Measurements from ENCODE around the gene GAS5. TPM values are rescaled to one million over a fixed set of nuclear protein-coding genes. Genes with fewer than 3 reads are reported as not detected.

The GAS5 gene
- total RNA-seq, 4 donors from 2014 or later, result 311 to 461 (median 384) TPM

DNA sequence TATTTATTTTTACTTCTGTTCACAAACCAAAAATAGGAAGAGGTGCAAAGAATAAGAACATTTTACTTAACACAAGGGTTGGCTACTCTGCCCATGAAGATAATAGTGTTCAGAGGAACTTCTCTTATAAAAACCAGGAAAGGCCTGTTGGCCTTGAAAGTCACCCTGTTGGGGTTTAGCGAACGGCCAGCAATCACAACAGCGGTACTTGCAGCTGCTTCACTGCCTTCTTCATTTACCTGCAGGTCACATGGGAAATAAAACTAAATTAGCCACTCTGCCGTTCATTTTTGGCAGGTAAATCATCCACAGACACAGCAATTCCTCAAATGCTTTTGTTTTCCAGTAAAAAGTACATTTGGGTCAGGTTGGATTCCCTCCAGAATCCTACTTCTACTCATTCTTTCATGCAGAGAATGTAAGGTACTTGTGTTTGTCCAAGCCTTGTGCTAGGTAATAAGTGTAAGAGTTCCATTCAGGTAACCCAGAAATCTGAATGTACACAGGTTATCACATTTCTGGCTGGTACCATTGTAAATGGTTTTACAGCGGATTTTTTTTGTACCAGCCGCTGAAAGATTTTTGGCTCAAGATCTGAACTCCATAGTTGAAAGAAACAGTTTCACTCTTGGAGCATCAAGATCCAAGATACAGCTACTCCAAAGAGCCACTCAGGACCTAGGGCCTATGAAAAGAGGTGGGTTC is 36.2 kb upstream of the GAS5 start:
- no peak overlapping the region for H3K4me3 ChIP-seq (ENCODE audit: low read depth, poor library complexity, severe bottlenecking)
- TF ChIP-seq POLR2A (IDR thresholded peaks at IDR 0.05), result no peak
- TF ChIP-seq, protein P1, sequence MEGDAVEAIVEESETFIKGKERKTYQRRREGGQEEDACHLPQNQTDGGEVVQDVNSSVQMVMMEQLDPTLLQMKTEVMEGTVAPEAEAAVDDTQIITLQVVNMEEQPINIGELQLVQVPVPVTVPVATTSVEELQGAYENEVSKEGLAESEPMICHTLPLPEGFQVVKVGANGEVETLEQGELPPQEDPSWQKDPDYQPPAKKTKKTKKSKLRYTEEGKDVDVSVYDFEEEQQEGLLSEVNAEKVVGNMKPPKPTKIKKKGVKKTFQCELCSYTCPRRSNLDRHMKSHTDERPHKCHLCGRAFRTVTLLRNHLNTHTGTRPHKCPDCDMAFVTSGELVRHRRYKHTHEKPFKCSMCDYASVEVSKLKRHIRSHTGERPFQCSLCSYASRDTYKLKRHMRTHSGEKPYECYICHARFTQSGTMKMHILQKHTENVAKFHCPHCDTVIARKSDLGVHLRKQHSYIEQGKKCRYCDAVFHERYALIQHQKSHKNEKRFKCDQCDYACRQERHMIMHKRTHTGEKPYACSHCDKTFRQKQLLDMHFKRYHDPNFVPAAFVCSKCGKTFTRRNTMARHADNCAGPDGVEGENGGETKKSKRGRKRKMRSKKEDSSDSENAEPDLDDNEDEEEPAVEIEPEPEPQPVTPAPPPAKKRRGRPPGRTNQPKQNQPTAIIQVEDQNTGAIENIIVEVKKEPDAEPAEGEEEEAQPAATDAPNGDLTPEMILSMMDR (IDR thresholded peaks at IDR 0.05), result no peak
- WGBS, 2 donors, result 90% methylated on average over 6 of the region's 6 CpGs
- intact Hi-C loops (cut with DNase I; ENCODE audit: low total_unique reads), result no loop called here
- no peak for DNase-seq (ENCODE audit: low spot score in 2 of 2)

DNA sequence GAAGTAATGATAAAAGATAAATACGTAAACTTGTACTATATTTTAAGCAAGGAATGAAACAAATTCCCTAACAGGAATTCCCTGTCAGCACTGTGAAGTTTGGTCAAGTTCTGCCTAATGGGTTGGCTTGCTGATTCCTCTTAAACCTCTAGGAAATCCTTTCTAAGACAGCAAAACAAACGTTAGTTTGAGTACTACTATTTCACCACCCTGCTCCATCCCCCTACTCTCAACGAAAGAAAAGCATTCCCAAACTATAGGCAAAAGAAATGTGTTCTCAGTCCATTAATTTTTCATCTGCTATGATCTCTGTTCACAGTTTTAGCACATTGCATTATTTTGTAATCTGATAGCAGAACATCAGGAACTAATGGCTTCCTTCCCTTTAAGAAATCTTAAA is 33.2 kb upstream of the GAS5 start:
- WGBS, 2 donors, result 68 to 70% methylated on average over 3 of the region's 3 CpGs

DNA sequence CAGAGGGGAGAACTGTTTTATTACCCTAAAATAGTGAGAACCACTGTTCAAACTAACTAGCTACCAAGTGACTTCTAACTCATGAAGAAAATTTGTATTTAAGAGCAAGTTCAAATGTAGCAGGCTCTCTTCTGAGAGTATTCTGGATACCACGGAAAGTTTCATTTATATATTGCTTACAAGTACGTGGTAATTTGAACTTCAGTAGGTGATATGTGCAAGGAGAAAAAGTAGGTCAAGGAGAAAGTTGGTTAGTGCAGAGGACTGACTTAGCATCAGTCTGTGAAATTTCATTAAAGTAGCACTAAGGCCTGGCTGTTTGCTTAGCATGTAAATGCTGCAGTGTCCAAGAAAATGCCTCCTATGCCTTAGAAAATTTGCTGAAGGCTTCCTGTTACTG is 32.6 kb upstream of the GAS5 start:
- TF ChIP-seq, protein P1 (IDR thresholded peaks at IDR 0.05), result no peak
- no peak for TF ChIP-seq POLR2A (IDR thresholded peaks at IDR 0.05)
- H3K4me3 ChIP-seq (ENCODE audit: low read depth, poor library complexity, severe bottlenecking), result no peak overlapping the region
- WGBS, 2 donors, result 89 to 91% methylated on average over 2 of the region's 2 CpGs
- no peak for DNase-seq (ENCODE audit: low spot score in 2 of 2)
- intact Hi-C loops (cut with DNase I; ENCODE audit: low total_unique reads), result no loop called here

More for the DNA sequence above, 33.2 kb upstream of the GAS5 start:
- TF ChIP-seq, protein P1 (IDR thresholded peaks at IDR 0.05), result no peak
- no peak for TF ChIP-seq POLR2A (IDR thresholded peaks at IDR 0.05)
- H3K4me3 ChIP-seq (ENCODE audit: low read depth, poor library complexity, severe bottlenecking), result no peak overlapping the region
- no peak for DNase-seq (ENCODE audit: low spot score in 2 of 2)
- intact Hi-C loops (cut with DNase I; ENCODE audit: low total_unique reads), result no loop called here

DNA sequence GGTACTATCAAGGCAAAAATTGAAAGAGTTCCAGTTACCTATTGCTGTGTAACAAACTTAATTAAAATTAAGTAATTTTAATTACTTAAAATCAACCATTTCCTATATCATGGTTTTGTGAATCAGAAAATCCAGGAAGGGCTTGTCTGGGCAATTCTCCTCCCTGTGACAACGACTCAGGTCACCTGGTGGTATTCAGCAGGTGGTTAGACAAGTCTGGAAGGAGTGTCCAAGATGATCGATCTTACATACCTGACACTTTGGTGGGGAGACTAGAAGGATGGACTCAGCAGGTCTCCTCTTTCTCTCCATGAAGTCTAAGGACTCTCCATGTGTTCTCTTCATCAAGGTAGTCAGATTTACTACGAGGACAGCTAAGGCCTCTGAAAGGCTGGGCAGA is 26.4 kb upstream of the GAS5 start:
- intact Hi-C loops (cut with DNase I; ENCODE audit: low total_unique reads), result no loop called here
- TF ChIP-seq, protein P1 (IDR thresholded peaks at IDR 0.05), result no peak
- TF ChIP-seq POLR2A (IDR thresholded peaks at IDR 0.05), result no peak
- DNase-seq (ENCODE audit: low spot score in 2 of 2), result no peak
- H3K4me3 ChIP-seq (ENCODE audit: low read depth, poor library complexity, severe bottlenecking), result no peak overlapping the region
- WGBS, 2 donors, result 57 to 69% methylated on average over 3 of the region's 3 CpGs

DNA sequence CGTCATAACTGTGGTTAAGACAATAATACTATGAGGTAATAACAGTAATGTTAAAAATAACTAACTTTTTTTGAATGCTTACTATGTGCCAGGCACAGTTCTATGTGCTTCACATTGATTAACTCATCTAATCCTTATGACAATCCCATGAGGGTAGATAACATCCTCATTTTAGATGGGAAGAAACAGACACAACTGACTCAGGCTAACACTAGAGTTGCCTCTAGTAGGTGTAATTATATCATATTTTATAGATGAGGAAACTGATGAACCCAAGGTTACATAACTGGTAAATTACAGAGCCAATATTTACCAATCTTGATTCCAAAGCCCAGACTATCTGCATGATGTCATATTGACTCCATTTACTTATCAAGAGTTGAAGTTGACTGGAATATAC is 25.8 kb upstream of the GAS5 start:
- 91 to 92% methylated on average over 1 of the region's 1 CpG for WGBS, 2 donors
- TF ChIP-seq, protein P1 (IDR thresholded peaks at IDR 0.05), result no peak
- TF ChIP-seq POLR2A (IDR thresholded peaks at IDR 0.05), result no peak
- no peak overlapping the region for H3K4me3 ChIP-seq (ENCODE audit: low read depth, poor library complexity, severe bottlenecking)
- intact Hi-C loops (cut with DNase I; ENCODE audit: low total_unique reads), result no loop called here
- DNase-seq (ENCODE audit: low spot score in 2 of 2), result no peak

DNA sequence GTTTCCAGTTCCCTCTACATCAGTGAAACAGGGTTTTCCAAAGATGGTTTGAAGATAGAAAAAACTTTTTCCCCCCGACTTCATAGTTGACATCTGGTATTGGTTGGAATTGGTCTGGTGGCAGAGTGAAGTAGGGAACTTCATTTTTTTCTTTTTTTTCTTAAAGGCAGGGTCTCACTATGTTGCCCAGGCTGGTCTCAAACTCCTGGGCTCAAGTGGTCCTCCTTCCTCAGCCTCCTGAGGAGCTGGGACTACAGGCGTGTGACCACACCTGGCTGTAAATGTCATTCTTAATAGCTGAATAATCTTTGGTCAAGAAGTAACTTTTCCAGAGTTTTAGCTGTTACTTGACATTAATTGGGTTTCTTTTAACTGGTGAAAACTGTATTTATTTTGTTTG is 22.1 kb upstream of the GAS5 start:
- no peak overlapping the region for H3K4me3 ChIP-seq (ENCODE audit: low read depth, poor library complexity, severe bottlenecking)
- intact Hi-C loops (cut with DNase I; ENCODE audit: low total_unique reads), result no loop called here
- TF ChIP-seq, protein P1 (IDR thresholded peaks at IDR 0.05), result no peak
- TF ChIP-seq POLR2A (IDR thresholded peaks at IDR 0.05), result no peak
- 94 to 96% methylated on average over 2 of the region's 2 CpGs for WGBS, 2 donors
- no peak for DNase-seq (ENCODE audit: low spot score in 2 of 2)

Data from lower leg skin (tissue), 4 donors.